HG03066 (cell line): ENCODE measurements around the gene AGBL2.
A peak's percentile ranks its signal among the peaks of the same experiment; 100 is the strongest.
"Not testable (repeated sequence)": the region's sequence is repeated elsewhere in the genome, so short reads cannot be mapped to it uniquely, and the experiment has no call there.

Experiments used
- ATAC-seq: cut with Tn5 transposase; IDR thresholded peaks from one replicate; pipeline ENCODE4 v1.9.1; 2021; ENCODE audit warnings: low read depth; ENCODE audit not compliant: unreplicated experiment

The AGBL2 gene

GRCh38 chr11:47715082-47715669 lies at the start of gene AGBL2:
TSS of gene AGBL2 (minus strand) at chr11:47715369. CDS start at chr11:47714650, 719 bp downstream.
- ATAC-seq, result peak; percentile 98

GRCh38 chr11:47759291-47759690 lies 44.1 kb upstream of the AGBL2 start:
- ATAC-seq, result not testable (repeated sequence)

- ATAC-seq, result no peak
Measured at GRCh38 chr11:47756208-47756607, 41.0 kb upstream of the AGBL2 start.

- ATAC-seq, result no peak
Measured at GRCh38 chr11:47750725-47751124, 35.6 kb upstream of the AGBL2 start.

DNA sequence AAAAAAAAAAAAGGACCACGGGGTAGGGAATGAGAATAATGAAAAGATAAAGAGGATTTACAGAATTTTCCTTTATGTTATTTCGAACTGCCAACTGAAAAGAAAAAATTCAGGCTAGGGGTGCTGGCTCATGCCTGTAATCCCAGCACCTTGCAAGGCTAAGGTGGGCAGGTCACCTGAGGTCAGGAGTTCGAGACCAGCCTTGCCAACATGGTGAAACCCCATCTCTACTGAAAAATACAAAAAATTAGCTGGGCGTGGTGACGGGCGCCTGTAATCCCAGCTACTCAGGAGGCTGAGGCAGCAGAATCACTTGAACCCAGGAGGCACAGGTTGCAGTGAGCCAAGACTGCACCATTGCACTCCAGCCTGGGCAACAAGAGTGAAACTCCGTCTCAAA lies 27.3 kb upstream of the AGBL2 start:
- not testable (repeated sequence) for ATAC-seq

DNA sequence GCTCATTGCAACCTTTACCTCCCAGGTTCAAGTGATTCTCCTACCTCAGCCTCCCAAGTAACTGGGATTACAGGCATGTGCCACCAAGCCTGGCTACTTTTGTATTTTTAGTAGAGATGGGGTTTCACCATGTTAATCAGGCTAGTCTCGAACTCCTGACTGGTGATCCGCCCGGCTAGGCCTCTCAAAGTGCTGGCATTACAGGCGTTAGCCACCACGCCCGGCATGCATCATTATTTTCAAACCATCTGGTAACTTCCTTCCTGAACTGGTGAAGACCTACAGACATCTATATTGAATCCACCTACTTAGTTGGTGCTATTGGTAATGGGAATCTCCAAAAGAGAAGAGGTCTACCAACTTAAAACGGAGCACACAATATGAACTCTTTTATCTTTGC lies 22.6 kb upstream of the AGBL2 start:
- ATAC-seq, result not testable (repeated sequence)

GRCh38 chr11:47732271-47732670 lies 17.1 kb upstream of the AGBL2 start:
- ATAC-seq, result no peak

DNA sequence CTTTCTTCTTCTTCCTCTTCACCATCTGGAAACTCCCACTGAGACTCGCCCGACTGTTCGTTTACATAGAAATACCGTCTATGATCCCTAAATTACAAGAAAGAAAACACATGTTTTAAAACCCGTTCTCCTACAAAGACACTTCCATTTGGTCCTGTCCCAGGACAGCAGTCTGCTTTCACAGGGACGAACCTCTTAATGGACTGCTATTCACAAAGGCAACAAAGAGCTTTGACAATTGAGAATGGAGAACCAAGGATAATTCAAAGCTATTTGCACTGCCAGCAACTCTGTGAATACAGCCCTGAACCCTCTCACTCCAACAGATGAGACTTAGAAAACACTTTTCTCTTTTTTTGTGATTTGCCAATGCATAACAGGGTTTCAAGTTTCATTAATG lies 16.3 kb upstream of the AGBL2 start:
- ATAC-seq, result no peak

DNA sequence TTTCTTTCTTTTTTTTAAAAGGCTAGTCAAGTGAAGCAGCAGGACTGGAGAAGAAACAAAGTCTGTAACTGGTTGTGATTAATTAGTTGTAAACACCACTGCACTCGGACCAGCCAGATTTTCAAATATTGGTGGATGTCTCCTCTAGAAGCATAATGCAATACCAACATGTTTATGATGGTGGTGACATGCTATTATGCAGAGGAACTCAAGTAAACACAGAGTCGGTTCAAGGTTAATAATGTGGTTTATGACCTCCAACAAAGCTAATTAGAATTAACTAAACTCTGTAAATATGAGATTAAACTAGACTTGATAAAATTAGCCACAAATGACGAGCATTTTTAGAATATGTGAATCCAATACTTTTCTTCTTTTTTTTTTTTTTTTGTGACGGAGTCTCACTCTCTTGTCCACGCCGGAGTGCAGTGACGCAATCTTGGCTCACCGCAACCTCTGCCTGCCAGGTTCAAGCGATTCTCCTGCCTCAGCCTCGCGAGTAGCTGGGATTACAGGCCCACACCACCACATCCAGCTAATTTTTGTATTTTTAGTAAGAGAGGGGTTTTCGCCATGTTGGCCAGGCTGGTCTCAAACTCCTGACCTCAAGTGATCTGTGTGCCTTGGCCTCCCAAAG lies 11.8 kb upstream of the AGBL2 start:
- ATAC-seq, result no peak

GRCh38 chr11:47726118-47726442 lies 10.9 kb upstream of the AGBL2 start:
- ATAC-seq, result no peak

GRCh38 chr11:47725442-47726117 lies 10.4 kb upstream of the AGBL2 start:
- no peak for ATAC-seq

DNA sequence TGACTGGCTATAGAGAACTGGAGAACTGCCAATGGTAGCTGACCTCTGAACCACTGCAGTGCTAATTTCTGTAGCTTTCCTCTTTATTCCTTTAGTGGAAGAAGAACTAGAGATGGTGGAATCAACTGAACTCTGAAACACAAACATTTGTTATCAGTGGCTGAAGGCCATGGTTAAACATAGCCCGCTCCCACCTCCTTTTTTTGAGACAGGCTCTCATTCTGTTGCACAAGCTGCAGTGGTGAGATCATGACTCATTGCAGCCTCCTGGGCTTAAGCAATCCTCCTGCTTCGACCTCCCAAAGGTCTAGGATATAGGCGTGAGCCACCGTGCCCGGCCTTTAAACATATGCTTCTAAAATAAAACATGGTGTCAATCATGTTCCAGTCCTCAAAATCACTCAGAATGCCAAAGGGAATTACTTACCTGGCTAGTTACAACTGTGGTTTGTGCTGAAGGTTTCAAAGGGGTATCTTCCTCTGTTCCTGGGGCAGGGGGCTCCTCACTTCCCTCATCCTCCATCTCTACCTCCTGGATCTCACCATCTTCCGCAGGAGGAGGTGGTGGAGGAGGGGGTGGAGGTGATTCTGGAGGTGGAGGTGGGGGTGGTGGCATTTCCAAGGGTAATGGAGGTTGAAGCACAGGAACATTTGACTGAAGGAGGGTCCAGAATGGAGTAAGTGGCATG lies 9.0 kb upstream of the AGBL2 start:
- no peak for ATAC-seq

GRCh38 chr11:47723041-47723440 lies 7.9 kb upstream of the AGBL2 start:
- no peak for ATAC-seq

- no peak for ATAC-seq
Measured at GRCh38 chr11:47720651-47721050, 5.5 kb upstream of the AGBL2 start.

GRCh38 chr11:47716692-47717091 lies 1.5 kb upstream of the AGBL2 start:
- no peak for ATAC-seq

GRCh38 chr11:47714554-47715081 lies 551 bp downstream of the AGBL2 start:
- no peak for ATAC-seq

GRCh38 chr11:47711816-47712215 lies 3.4 kb downstream of the AGBL2 start:
- no peak for ATAC-seq

DNA sequence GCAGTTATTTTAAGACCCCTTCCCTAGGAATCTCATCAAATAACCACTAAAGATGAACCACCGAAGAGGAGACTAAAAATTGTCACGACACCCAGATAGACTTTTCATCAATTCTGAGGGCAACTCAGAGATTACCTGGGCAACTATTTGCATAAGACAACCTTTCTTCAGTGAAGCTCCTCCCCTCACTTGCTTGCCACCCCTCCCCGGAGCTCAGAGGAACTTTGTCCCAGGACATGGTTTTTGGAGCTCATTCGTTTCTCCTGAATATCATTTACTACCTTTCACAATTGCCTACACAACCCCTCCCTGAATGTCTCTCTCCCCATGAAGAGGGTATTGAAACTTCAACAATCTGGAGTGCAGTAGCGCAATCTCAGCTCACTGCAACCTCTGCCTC lies 3.9 kb downstream of the AGBL2 start:
- ATAC-seq, result no peak

GRCh38 chr11:47707275-47707786 lies 7.8 kb downstream of the AGBL2 start:
- ATAC-seq, result not testable (repeated sequence)

DNA sequence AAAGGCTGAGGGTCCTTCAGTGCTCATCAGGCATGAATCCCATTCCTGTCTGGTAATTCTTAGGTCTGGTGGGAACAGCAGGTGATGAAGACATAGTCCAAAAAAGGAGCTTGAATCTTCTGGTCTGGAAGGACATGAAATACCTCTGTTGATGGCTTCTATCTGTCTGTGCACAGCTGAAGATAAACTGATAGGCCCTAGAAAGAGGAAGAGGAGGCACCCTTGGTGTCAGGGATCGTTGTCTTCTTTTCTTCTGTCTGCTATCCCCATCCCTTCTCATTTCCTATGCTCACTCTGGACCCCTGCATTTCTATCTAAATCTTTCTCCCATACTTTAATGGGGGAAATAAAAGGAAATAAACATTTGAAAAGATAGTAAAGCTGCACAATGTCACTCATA lies 9.4 kb downstream of the AGBL2 start:
- ATAC-seq, result no peak

- ATAC-seq, result no peak
Measured at GRCh38 chr11:47691979-47692378, 23.2 kb downstream of the AGBL2 start.
